GM18873 (cell line): Measurements from ENCODE around the gene EPYC.
"Not testable (repeated sequence)": the region's sequence is repeated elsewhere in the genome, so short reads cannot be mapped to it uniquely, and the experiment has no call there.

Experiments used
- ATAC-seq: cut with Tn5 transposase; IDR thresholded peaks from one replicate; pipeline ENCODE4 v1.9.1; 2021; ENCODE audit warnings: mild to moderate bottlenecking, moderate library complexity, moderate number of reproducible peaks; ENCODE audit not compliant: unreplicated experiment, low FRiP score

Gene EPYC

GRCh38 chr12:90995010-90995409, 9.8 kb downstream of the EPYC start:
- ATAC-seq: no peak

- no peak for ATAC-seq
Measured at GRCh38 chr12:90991952-90992465, 12.8 kb downstream of the EPYC start.

GRCh38 chr12:90990611-90991010, 14.2 kb downstream of the EPYC start:
- ATAC-seq: no peak

- ATAC-seq: no peak
Measured at GRCh38 chr12:90989686-90990111, 15.1 kb downstream of the EPYC start.

GRCh38 chr12:90987520-90987919, 17.3 kb downstream of the EPYC start:
- ATAC-seq: no peak

- ATAC-seq: no peak
Measured at GRCh38 chr12:90987101-90987500, 17.7 kb downstream of the EPYC start.

- ATAC-seq: not testable (repeated sequence)
Measured at GRCh38 chr12:90985331-90985730, 19.4 kb downstream of the EPYC start.

GRCh38 chr12:90984114-90984513, 20.7 kb downstream of the EPYC start:
- ATAC-seq: no peak

GRCh38 chr12:90982170-90982569, 22.6 kb downstream of the EPYC start:
- no peak for ATAC-seq

- no peak for ATAC-seq
Measured at GRCh38 chr12:90979951-90980350, 24.8 kb downstream of the EPYC start.

- no peak for ATAC-seq
Measured at GRCh38 chr12:90979019-90979418, 25.8 kb downstream of the EPYC start.

- ATAC-seq: peak; percentile 70
Measured at GRCh38 chr12:90978117-90978770, 26.5 kb downstream of the EPYC start.

GRCh38 chr12:90977224-90977623, 27.5 kb downstream of the EPYC start:
- ATAC-seq: no peak

- no peak for ATAC-seq
Measured at GRCh38 chr12:90974286-90974685, 30.5 kb downstream of the EPYC start.

GRCh38 chr12:90972226-90972625, 32.5 kb downstream of the EPYC start:
- no peak for ATAC-seq

GRCh38 chr12:90970911-90971310, 33.9 kb downstream of the EPYC start:
- no peak for ATAC-seq

- ATAC-seq: no peak
Measured at GRCh38 chr12:90970471-90970870, 34.3 kb downstream of the EPYC start.

GRCh38 chr12:90969851-90970250, 34.9 kb downstream of the EPYC start:
- ATAC-seq: no peak

- no peak for ATAC-seq
Measured at GRCh38 chr12:90969346-90969745, 35.4 kb downstream of the EPYC start.

- no peak for ATAC-seq
Measured at GRCh38 chr12:90965204-90965603, 39.6 kb downstream of the EPYC start.

GRCh38 chr12:90964616-90965015, 40.2 kb downstream of the EPYC start:
- ATAC-seq: no peak

GRCh38 chr12:90963946-90964345, 40.8 kb downstream of the EPYC start:
- ATAC-seq: no peak

- ATAC-seq: no peak
Measured at GRCh38 chr12:90961154-90961553, 43.6 kb downstream of the EPYC start.
